ENCODE results near the gene SCNN1B.
"Not testable (repeated sequence)": the region's sequence is repeated elsewhere in the genome, so short reads cannot be mapped to it uniquely, and the experiment has no call there.

SCNN1B gene

GRCh38 chr16:23356941-23357340, 54.8 kb downstream of the SCNN1B start:
- no peak for DNase-seq

- DNase-seq: no peak
These were observed 55.7 kb downstream of the SCNN1B start for GRCh38 chr16:23357761-23358290.

- no peak for DNase-seq
These were observed 57.1 kb downstream of the SCNN1B start for GRCh38 chr16:23359092-23359760.

GRCh38 chr16:23362460-23363317, 60.6 kb downstream of the SCNN1B start:
- DNase-seq: no peak

GRCh38 chr16:23365602-23366240, 63.6 kb downstream of the SCNN1B start:
- no peak for DNase-seq

- not testable (repeated sequence) for DNase-seq
These were observed 64.2 kb downstream of the SCNN1B start for GRCh38 chr16:23366341-23366740.

GRCh38 chr16:23367564-23367963, 65.5 kb downstream of the SCNN1B start:
- DNase-seq: no peak

- no peak for DNase-seq
These were observed 65.9 kb downstream of the SCNN1B start for GRCh38 chr16:23367988-23368387.

GRCh38 chr16:23368469-23368868, 66.4 kb downstream of the SCNN1B start:
- no peak for DNase-seq

- no peak for DNase-seq
These were observed 67.3 kb downstream of the SCNN1B start for GRCh38 chr16:23369416-23369815.

GRCh38 chr16:23371368-23371767, 69.3 kb downstream of the SCNN1B start:
- no peak for DNase-seq

GRCh38 chr16:23373436-23374219, 71.5 kb downstream of the SCNN1B start:
- no peak for DNase-seq

GRCh38 chr16:23374721-23375510, 72.8 kb downstream of the SCNN1B start:
- DNase-seq: no peak

- no peak for DNase-seq
These were observed 73.5 kb downstream of the SCNN1B start for GRCh38 chr16:23375643-23376042.

- DNase-seq: no peak
These were observed 75.2 kb downstream of the SCNN1B start for GRCh38 chr16:23377071-23377931.

- no peak for DNase-seq
These were observed 76.2 kb downstream of the SCNN1B start for GRCh38 chr16:23378256-23378655.

GRCh38 chr16:23378921-23379320, 76.8 kb downstream of the SCNN1B start:
- DNase-seq: no peak

- DNase-seq: no peak
These were observed 77.6 kb downstream of the SCNN1B start for GRCh38 chr16:23379707-23380106.

- no peak for DNase-seq
These were observed 78.4 kb downstream of the SCNN1B start for GRCh38 chr16:23380501-23380951.

- not testable (repeated sequence) for DNase-seq
These were observed 79.6 kb downstream of the SCNN1B start for GRCh38 chr16:23381702-23382101.

GRCh38 chr16:23382279-23382678, 80.2 kb downstream of the SCNN1B start:
- no peak for DNase-seq

Measured in NCI-H2227 treated with DMSO at 0.1 percent for 48 hours (cell line).